GM12878 (cell line): ENCODE measurements around the gene HSPA12A. TPM values are rescaled to one million over a fixed set of nuclear protein-coding genes. Genes with fewer than 3 reads are reported as not detected.

Experiments
- ATAC-seq: fragments of 200-7000 bp; cut with Tn5 transposase; 3 replicates; pipeline ENCODE4 v1.9.1; 2020; ENCODE audit warnings: mild to moderate bottlenecking, moderate library complexity
- BruUV-seq: library from RNA; stranded (reverse); fragments of 400-500 nt; replicated peaks from 2 replicates; lab custom pipeline; 2021; lab: Mats Ljungman, UMichigan
- CTCF ChIA-PET: fragments of 300-600 bp; sonication (Branson Sonifier 250); formaldehyde crosslinking; extraction: SDS; loops from one replicate; lab custom pipeline; 2021; ENCODE audit warnings: inconsistent platforms; lab: Yijun Ruan, JAX
- POLR2A ChIA-PET: fragments of 350-600 bp; formaldehyde crosslinking; extraction: SDS; loops from one replicate; lab custom pipeline; 2021; ENCODE audit warnings: inconsistent platforms; lab: Charles Lee
- RAD21 ChIA-PET: fragments of 300-600 bp; sonication (Branson Sonifier 250); formaldehyde crosslinking; loops from one replicate; lab custom pipeline; 2023; ENCODE audit warnings: antibody characterized with exemption; ENCODE audit not compliant: unreplicated experiment; lab: Charles Lee
- SMC1A ChIA-PET: fragments of 300-600 bp; sonication (Branson Sonifier 250); formaldehyde crosslinking; loops from one replicate; lab custom pipeline; 2023; ENCODE audit not compliant: unreplicated experiment, uncharacterized antibody; lab: Charles Lee
- DNase-seq: peaks from one replicate; pipeline ENCODE4 v3.0.0-alpha.2; 2011; ENCODE audit warnings: low read depth, low spot score
- FAIRE-seq: peaks from 3 replicates; lab custom pipeline; 2011; peaks lifted over from hg19 to GRCh38; lab: Jason Lieb, UNC
- H2AFZ ChIP-seq: 2 replicates; pipeline ENCODE4 v1.6.0; 2011; ENCODE audit warnings: low read depth, low read length, control low read depth; ENCODE audit not compliant: control insufficient read depth
- H3K27ac ChIP-seq: 2 replicates; pipeline ENCODE4 v1.5.1; 2011; ENCODE audit warnings: control low read depth; ENCODE audit not compliant: control insufficient read depth, insufficient read depth
- H3K27me3 ChIP-seq, 2 experiments: replicated peaks in 1 of 2; 2 replicates each; pipeline versions ENCODE4 v1.6.0 to v1.6.1; 2011; ENCODE audit warnings: low read length in 1 of 2; ENCODE audit not compliant: control insufficient read depth in 2 of 2, insufficient read depth in 2 of 2
- H3K36me3 ChIP-seq, 2 experiments: 2 replicates each; pipeline ENCODE4 v1.5.1; 2011; ENCODE audit warnings: low read length in 1 of 2; ENCODE audit not compliant: control insufficient read depth in 2 of 2, insufficient read depth in 2 of 2
- H3K4me1 ChIP-seq: 2 replicates; pipeline ENCODE4 v1.6.1; 2011; ENCODE audit warnings: mild to moderate bottlenecking, low read length, moderate library complexity, mixed read lengths; ENCODE audit not compliant: control insufficient read depth, insufficient read depth
- H3K4me2 ChIP-seq: 2 replicates; pipeline ENCODE4 v1.6.0; 2011; ENCODE audit warnings: control low read depth; ENCODE audit not compliant: control insufficient read depth, insufficient read depth
- H3K4me3 ChIP-seq: fragments of 200-600 bp; sonication (generic); 2 replicates; pipeline ENCODE4 v1.5.1; 2016
- H3K79me2 ChIP-seq: 2 replicates; pipeline ENCODE4 v1.6.0; 2011; ENCODE audit warnings: low read length; ENCODE audit not compliant: control insufficient read depth, insufficient read depth
- H3K9ac ChIP-seq: 2 replicates; pipeline ENCODE4 v1.8.0; 2011; ENCODE audit warnings: low read length, control low read depth, mixed read lengths; ENCODE audit not compliant: control insufficient read depth, insufficient read depth
- H3K9me3 ChIP-seq: replicated peaks from 3 replicates; pipeline ENCODE4 v1.5.1; 2011; ENCODE audit warnings: mild to moderate bottlenecking, low read length; ENCODE audit not compliant: control insufficient read depth, insufficient read depth
- H4K20me1 ChIP-seq: 2 replicates; pipeline ENCODE4 v1.6.0; 2011; ENCODE audit not compliant: control insufficient read depth, insufficient read depth
- BHLHE40 ChIP-seq, 2 experiments: fragments of 450-650 bp in 1 of 2; IDR thresholded peaks; 2 replicates each; pipeline ENCODE4 v1.6.1; 2011 to 2017; ENCODE audit warnings: low read depth in 2 of 2, borderline replicate concordance in 1 of 2, improper control_type of control experiment in 1 of 2, low read length in 1 of 2, mild to moderate bottlenecking in 1 of 2
- CREM ChIP-seq: IDR thresholded peaks from 2 replicates; pipeline ENCODE4 v1.6.1; 2014; ENCODE audit warnings: antibody characterized with exemption, low read depth
- CTCF ChIP-seq, 3 experiments: IDR thresholded peaks in 2 of 3; conservative IDR thresholded peaks in 1 of 3; 2 replicates each; pipeline ENCODE4 v1.5.1; 2011; ENCODE audit warnings: low read depth in 3 of 3, low read length in 3 of 3, mild to moderate bottlenecking in 3 of 3, control low read depth in 2 of 3, moderate library complexity in 2 of 3, inconsistent platforms in 1 of 3, mixed read lengths in 1 of 3; ENCODE audit not compliant: control insufficient read depth in 2 of 3, insufficient read depth in 1 of 3; ENCODE audit errors: extremely low read depth in 1 of 3
- GABPA ChIP-seq: IDR thresholded peaks from 2 replicates; pipeline ENCODE4 v1.6.1; 2014; ENCODE audit warnings: antibody characterized with exemption, low read depth, mild to moderate bottlenecking, inconsistent platforms
- NBN ChIP-seq: fragments of 450-650 bp; IDR thresholded peaks from 2 replicates; pipeline ENCODE4 v1.6.1; 2016
- PAX5 ChIP-seq: IDR thresholded peaks from 2 replicates; pipeline ENCODE4 v1.6.1; 2011; ENCODE audit warnings: low read depth, low read length, borderline replicate concordance
- POLR2AphosphoS2 ChIP-seq: IDR thresholded peaks from 2 replicates; pipeline ENCODE4 v1.6.1; 2011; ENCODE audit warnings: low read depth, mild to moderate bottlenecking, low read length, improper control_type of control experiment, moderate library complexity
- POU2F2 ChIP-seq: IDR thresholded peaks from 3 replicates; pipeline ENCODE4 v1.6.1; 2011; ENCODE audit warnings: low read depth, mild to moderate bottlenecking, low read length, borderline replicate concordance
- RAD51 ChIP-seq: fragments of 450-650 bp; IDR thresholded peaks from 2 replicates; pipeline ENCODE4 v1.6.1; 2016; ENCODE audit warnings: moderate library complexity, mild to moderate bottlenecking, inconsistent platforms
- WGBS: methylation state at CpG from one replicate; pipeline ENCODE4 v1.1.6; 2016; ENCODE audit warnings: low lambda C conversion rate; ENCODE audit not compliant: insufficient replicate concordance, insufficient coverage; ENCODE audit errors: missing lambda C conversion rate; 5-methylcytosine and 5-hydroxymethylcytosine counted together
- in situ Hi-C: fragments of 300-500 bp; cut with MboI; formaldehyde crosslinking; loops from 9 replicates; pipeline ENCODE4 v1.14.3; 2018; ENCODE audit warnings: mixed read lengths
- intact Hi-C: fragments of 100-400 bp; cut with micrococcal nuclease; formaldehyde crosslinking; loops from one replicate; pipeline ENCODE4 v1.14.2; 2022; ENCODE audit not compliant: unreplicated experiment
- polyA plus RNA-seq, 11 experiments: library from polyadenylated mRNA; depleted of rRNA in 4 of 11; unstranded in 6 of 11; stranded (reverse) in 5 of 11; fragments of >200 nt; fragmentation: Nextera tagmentation in 4 of 11; fragmentation: Illumina TruSeq in 1 of 11; extraction: Ambion mirVana in 4 of 11; extraction: Trizol in 1 of 11; gene quantifications; 1 replicate in 1 of 11; 2 replicates in 10 of 11; pipeline versions ENCODE4 v1.2.1 to v1.2.3, GENCODE V29; 2011 to 2016; ENCODE audit warnings: inconsistent platforms in 2 of 11, missing spikeins in 2 of 11, low read depth in 1 of 11
- total RNA-seq, 4 experiments: library from RNA; depleted of rRNA in 3 of 4; stranded (reverse); fragments of >200 nt in 3 of 4; fragmentation: Illumina TruSeq in 1 of 4; extraction: Trizol in 1 of 4; gene quantifications; 2 replicates each; pipeline versions ENCODE4 v1.2.1 to v1.2.3, GENCODE V29; 2013 to 2021

The HSPA12A gene
- total and polyA plus RNA-seq, 10 of the 15 experiments (the other 5 are each of a cell fraction or from before 2014, with no cell fraction given): 0.90 to 20.2 (median 2.8) TPM

DNA sequence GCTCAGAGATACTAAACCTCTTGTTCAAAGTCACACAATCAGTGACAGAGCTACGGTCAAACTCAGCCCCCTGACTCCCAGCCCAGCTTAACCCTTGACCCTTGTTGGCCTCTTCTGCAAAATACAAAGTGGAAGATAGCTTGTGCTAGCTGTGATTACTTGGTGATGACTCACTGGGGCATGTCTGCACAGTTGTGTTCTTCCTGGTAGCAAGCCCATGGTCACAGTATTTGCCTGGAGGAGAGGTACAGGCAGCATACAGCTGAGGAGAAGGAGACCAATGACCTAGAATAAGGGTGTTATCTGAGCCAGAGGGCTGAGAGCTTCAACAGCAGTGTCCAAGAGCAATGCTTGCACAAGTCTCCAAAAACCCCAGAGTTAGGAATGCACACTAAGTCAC, 5.7 kb upstream of the HSPA12A start (continued):
- TF ChIP-seq CTCF (IDR thresholded peaks at IDR 0.05 in 2 of 3, conservative IDR thresholded peaks at IDR 0.05 in 1 of 3; ENCODE audit: control insufficient read depth in 2 of 3, extremely low read depth in 1 of 3, insufficient read depth in 1 of 3, low read depth in 3 of 3, low read length in 3 of 3) (no peak), NBN (no peak)

DNA sequence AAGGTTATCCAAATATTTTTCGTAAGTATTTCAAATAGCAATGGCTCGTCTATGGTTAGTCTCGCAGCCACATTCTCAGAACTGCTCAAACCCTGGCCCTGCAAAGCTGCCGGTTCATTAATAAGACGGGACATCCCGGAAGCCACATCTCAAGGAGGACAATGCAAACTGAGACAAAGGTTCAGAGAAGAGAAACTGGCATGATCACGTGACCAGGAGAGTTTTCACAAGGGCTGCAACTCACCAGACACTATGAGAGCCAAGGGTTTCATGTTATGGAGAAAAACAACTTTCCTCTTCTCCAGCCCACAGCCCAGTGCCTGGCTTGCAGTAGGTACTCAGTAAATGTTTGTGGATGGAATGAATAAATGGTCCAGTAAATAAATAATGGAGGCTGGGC, 5.0 kb upstream of the HSPA12A start:
- Histone ChIP-seq H3K27me3 (no peaks in the 10 kb centered on the region; a peak in 2 of 4 replicates), H4K20me1 (no peaks in the 10 kb centered on the region), H2AFZ (no peak overlapping the region), H3K9me3 (no peaks in the 10 kb centered on the region), H3K27ac (no peak overlapping the region), H3K4me3 (no peak overlapping the region), H3K36me3 (no peaks in the 10 kb centered on the region), H3K4me2 (no peak overlapping the region), H3K79me2 (no peaks in the 10 kb centered on the region), H3K9ac (no peak overlapping the region), H3K4me1 (no peaks in the 10 kb centered on the region)
- 51% methylated on average over 7 of the region's 7 CpGs for WGBS
- ChIA-PET CTCF (no interaction called here), RAD21 (no interaction called here), SMC1A (no interaction called here), POLR2A (no interaction called here)
- intact Hi-C loops (no loop called here), in situ Hi-C loops (no loop called here)
- DNase-seq: no peak
- no TSS peak for BruUV-seq
- TF ChIP-seq PAX5 (no peak), GABPA (no peak), RAD51 (peak; percentile 66; the same call in 1 of the 2 replicates), BHLHE40 (IDR thresholded peaks at IDR 0.05; ENCODE audit: borderline replicate concordance in 1 of 2, low read depth in 2 of 2, low read length in 1 of 2) (no peak), POLR2AphosphoS2 (no peak), CREM (no peak), POU2F2 (no peak)
- FAIRE-seq: no peak
- no peak for ATAC-seq
